D721Med (cell line): ENCODE data around the gene NUS1.
"Not testable (repeated sequence)": the region's sequence is repeated elsewhere in the genome, so short reads cannot be mapped to it uniquely, and the experiment has no call there.

Experiments
- DNase-seq: peaks from one replicate; pipeline ENCODE4 v3.0.0; 2011; ENCODE audit warnings: low spot score; ENCODE audit not compliant: insufficient read length
- FAIRE-seq: peaks from 2 replicates; lab custom pipeline; 2011; peaks lifted over from hg19 to GRCh38; lab: Jason Lieb, UNC
- CTCF ChIP-seq: IDR thresholded peaks from 2 replicates; pipeline ENCODE4 v1.5.1; 2012; ENCODE audit warnings: mild to moderate bottlenecking, control low read depth; ENCODE audit not compliant: insufficient read depth; ENCODE audit errors: missing control alignments

The NUS1 gene

GRCh38 chr6:117681162-117681741, 6.0 kb downstream of the NUS1 start:
- no peak for DNase-seq
- peak; percentile 46 for FAIRE-seq
- no peak for TF ChIP-seq CTCF

- DNase-seq: no peak
- TF ChIP-seq CTCF: no peak
- FAIRE-seq: peak; percentile 16
These were observed 9.5 kb downstream of the NUS1 start for GRCh38 chr6:117684749-117685148.

GRCh38 chr6:117685359-117685758, 10.1 kb downstream of the NUS1 start:
- no peak for TF ChIP-seq CTCF
- no peak for FAIRE-seq

GRCh38 chr6:117687021-117687648, 11.9 kb downstream of the NUS1 start:
- FAIRE-seq (no peak), DNase-seq (no peak)
- no peak for TF ChIP-seq CTCF

More at GRCh38 chr6:117685359-117685758, 10.1 kb downstream of the NUS1 start:
- DNase-seq: no peak

GRCh38 chr6:117689584-117689983, 14.3 kb downstream of the NUS1 start:
- not testable (repeated sequence) for DNase-seq, FAIRE-seq

- FAIRE-seq (no peak), DNase-seq (no peak)
- no peak for TF ChIP-seq CTCF
These were observed 31.2 kb downstream of the NUS1 start for GRCh38 chr6:117706504-117706903.

- DNase-seq, FAIRE-seq: not testable (repeated sequence)
These were observed 31.8 kb downstream of the NUS1 start for GRCh38 chr6:117706936-117707509.

- DNase-seq (no peak), FAIRE-seq (no peak)
- TF ChIP-seq CTCF: no peak
These were observed 36.1 kb downstream of the NUS1 start for GRCh38 chr6:117711369-117711768.
